ENCODE measurements around the gene NPBWR2.

The NPBWR2 gene

GRCh38 chr20:64070244-64070993 is 36.9 kb downstream of the NPBWR2 start:
- DNase-seq, result no peak

DNA sequence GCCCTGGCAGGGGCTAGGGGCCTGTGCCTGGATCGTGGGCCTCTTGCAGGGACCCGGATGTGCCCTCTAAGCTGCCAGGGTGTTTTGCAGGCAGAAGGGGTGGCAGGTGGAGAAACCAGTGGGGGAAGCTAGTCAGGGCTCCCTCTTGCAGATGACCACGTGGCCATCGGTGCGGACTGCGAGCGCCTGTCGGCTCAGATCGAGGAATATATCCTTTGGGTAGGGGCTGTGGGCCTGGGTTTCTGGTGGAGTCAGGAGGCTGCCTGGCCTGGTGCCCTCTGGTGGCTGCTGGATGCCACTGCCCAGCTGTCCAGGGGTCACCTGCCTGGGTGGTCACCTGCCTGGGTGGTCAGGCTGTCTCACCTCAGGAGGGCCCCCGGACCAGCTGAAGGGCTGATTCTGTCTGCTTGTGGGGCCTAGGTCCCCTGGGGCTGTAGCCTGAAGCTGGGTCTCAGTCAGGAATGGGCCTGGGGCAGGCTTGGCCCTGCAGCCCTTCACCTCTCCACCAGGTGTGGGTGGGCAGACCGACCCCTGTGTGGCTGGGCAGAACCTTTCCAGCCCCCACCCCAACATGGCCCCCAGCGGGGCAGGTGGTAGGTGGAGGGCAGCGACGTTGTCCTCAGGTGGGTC is 37.6 kb downstream of the NPBWR2 start:
- no peak for DNase-seq

DNA sequence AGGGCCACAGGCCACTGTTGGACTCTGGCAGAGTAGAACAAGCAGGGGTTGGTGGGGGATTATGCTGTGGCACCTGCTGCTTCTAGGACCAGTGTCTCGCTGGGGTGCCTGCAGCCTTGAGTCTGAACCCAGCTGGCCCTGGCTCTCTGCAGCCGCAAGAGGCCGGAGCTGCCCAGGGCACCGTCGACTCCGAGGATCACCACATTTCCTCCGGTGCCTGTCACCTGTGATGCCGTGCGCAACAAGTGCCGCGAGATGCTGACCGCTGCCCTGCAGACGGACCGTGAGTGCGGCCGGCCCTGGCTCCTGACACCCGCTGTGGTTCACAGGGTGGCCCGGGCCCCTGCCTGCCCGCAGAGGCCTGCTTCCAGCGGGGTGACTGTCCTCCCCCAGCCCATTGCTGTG is 38.2 kb downstream of the NPBWR2 start:
- no peak for DNase-seq

DNA sequence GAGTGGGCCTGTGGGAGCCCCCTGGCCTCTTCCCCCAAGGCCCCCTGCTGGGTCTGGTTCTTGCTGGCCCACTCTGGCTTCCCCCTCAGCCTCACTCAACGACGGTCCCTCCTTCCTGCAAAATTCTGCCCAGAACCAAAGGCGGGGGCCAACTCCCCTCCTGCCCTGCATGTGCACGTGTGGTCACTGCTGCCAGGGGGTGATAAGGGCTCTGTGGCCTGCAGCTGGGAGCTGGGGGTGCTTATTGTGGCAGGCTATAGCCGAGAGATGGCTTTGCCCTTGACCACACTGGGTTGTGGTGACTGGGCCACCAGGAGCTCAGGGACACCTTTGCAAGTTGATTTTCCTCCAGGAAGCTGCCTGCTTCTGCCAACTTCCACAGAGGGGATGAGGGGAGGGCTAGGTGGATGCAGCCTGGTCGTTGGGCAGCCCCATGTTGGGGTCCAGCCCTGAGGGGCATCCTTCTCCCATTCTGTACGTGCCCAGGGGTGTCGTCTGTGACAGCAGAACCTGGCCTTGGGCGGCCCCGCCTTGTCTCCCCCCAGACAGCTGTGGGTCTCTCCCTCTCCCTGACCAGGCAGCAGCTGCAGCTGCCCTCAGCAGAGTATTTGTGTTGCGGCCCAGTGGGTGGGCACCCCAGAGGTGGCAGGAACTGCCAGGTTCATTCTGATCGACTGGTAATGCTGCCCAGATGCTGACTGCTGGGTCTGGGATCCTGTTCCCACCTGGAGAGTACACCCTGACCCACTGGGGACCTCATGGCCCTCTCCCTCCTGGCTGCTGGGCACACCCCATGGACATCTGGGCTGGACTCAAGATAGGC is 38.8 kb downstream of the NPBWR2 start:
- DNase-seq, result no peak

DNA sequence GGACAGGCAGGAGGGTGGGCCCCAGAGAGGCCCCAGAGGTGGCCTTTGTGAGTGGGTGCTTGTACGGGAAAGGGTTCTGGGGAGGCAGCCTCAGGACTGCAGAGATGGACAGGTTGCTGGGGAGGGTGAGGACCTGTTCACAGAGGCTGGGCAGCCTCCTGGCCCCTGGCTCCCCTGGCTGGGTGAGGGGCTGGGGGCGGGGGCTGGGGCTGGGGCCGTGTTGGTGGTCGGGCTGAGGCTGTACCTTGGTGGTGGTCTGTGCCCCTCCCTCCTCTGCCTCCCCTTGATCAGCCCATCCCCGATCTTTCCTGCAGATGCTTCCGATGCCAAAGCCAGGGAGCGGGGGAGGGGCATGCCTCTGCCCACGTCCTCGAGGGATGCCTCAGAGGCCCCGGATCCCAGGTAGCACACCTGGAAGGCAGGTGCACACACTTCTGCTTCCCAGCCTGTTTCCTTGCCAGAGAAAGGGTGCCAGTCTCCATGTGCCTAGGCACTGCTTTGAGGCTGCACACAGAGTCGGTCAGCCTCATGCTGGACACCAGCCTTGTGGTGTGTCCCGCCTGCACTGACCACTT is 39.5 kb downstream of the NPBWR2 start:
- DNase-seq, result no peak

DNA sequence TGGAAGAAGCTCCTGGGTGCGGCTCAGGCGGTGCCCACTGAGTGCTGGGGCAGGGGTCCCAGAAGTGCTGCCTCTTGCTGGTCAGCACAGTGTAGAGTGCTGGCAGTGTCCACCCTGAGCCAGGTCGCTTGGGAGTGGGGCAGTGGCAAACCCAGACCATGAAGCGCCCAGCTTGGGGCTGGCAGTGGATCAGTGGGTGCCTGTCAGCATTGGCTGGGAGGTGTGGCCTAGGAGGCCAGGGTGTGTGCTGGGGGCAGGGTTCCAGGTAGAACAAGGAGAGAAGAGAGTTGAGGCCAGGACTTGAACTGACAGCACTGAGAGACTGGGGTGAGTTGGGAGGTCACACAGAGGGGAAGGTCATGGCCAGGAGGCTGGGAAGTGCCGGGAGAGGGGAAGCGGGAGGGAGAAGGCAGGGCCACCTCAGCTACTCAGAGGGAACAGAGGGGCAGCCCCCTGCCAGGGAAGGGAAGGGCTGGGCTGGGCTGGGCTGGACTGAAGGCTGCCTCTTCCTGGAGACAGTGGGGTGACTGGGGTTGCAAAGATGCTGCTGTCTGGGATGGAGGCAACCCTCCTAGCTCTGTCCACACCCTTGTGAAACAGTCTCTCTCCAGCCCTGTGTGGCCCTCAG is 40.2 kb downstream of the NPBWR2 start:
- no peak for DNase-seq

DNA sequence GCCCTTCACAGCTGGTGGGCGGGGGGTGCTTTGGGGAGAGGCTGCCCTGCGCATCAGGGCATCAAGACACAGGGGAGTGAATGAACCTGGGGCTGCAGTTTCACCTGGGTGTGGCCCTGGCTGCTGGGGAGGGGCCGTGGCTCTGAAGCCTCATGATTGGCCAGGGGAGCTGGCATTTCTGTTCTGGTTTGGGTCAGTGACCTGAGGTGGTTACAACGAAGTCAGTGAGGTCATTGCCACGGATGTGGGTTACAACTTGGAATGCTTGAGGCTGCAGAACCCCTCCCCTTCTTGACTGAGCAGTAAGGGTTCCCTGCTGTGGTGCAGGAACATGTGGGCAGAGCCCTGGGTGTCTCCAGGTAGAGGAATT is 41.4 kb downstream of the NPBWR2 start:
- DNase-seq, result no peak

DNA sequence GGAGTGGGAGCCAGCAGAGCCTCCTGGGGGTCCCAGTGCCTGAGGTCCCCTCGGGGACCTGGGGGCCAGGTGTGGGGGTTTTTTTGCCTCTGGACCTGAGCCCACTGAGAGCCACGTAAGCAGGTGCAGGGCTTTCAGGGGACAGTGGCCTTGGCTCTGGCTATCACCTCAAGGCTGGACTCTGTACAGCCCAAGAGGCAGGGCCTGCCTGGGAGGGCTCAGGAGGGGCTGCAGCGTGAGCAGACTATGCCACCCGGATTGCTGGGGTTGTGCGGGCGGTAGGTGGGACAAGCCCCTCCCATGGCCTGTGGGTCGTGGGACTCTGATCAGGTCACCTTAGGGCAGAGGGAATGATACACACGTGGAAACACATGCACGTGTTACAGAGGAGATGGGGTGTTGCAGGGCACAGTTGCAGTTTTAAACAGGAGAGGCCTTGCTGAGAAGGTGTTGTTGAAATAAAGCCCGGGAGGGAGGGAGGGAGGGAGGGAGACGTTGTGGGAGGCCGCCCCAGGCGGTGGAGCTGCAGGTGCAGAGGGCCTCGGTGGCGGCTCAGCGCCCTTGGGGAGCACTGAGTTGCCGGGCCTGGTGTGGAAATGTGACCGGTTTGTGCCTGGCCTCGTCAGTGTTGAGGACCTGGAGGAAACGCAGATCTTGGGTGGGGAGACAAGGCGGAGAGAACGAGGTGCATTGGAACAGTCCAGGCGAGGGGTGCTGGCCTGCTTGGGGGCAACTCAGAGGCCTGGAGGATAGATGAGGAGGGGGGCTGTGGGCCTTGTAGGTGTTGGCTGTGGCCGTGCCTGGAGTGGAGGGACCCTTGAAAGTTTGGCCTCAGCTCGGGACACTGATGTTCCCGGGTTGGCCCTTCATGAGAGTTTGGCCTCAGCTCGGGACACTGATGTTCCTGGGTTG is 42.0 kb downstream of the NPBWR2 start:
- no peak for DNase-seq

DNA sequence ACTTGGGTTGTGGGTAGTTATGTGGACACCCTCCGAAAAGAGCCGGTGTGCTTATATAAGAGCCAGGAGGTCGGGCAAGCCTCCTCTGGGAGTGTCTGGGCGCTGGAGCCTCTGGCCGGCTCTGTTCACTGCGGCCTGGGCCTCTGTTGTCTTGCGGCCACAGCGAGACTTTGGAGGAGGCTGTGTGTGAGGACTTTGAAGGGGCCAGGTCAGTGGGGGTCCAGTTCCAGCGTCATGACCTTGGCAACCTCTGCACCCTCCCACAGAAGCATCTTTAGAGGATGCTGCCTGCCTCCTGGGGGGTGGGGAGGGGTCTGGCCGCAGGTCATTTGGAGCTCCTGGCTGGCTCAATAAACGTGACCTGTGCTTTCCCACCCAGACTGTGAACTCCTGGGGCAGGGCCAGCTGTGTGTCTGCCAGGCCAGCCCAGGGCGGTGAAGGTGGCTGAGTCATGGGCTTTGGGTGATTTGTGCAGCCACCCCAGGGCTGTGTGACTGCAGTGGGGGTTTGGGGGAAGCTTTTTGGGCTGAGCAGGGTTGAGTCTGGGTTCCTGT is 43.1 kb downstream of the NPBWR2 start:
- DNase-seq, result no peak

GRCh38 chr20:64063389-64064144 is 43.8 kb downstream of the NPBWR2 start:
- DNase-seq, result peak in 1 of 2 experiments; percentile 34

GRCh38 chr20:64062596-64063388 is 44.6 kb downstream of the NPBWR2 start, which contains the start of gene TCEA2:
TCEA2 (plus strand) TSS chr20:64063198; CDS start chr20:64063313, 115 bp downstream.
- peak; percentile 94 to 95 for DNase-seq

DNA sequence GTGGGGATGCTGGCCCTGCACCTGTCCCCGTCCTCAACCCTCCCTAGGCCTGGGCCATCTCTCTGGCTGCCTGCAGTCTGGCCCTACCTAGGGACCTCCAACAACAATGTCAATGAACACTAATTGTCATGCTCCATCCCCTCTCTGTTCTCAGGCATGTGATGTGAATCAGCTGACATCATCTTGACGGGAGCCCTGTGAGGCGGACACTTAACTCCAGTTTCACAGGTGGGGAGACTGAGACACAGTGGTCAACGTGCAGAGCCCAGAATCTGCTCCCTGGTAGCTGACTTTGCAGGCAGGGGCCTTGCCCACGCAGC is 45.1 kb downstream of the NPBWR2 start:
- DNase-seq, result no peak

DNA sequence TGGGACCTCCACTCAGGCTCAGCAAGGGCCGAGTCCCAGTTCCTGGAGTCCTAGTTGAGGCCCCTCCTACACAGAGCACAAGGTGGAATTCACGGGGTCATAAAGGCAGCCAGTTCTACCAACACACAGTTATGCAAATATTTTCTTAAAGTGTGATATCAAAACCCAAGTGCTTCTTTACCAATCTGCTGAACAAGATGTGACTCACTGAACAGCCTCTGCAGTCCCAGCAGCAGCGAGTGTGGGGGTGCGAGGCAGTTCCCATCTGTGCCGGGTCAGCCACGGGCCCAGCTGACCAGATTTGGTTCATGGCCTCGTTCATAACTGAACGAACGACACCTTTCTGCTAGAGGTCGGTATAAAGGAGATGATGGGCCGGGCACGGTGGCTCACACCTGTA is 48.8 kb downstream of the NPBWR2 start:
- no peak for DNase-seq

GRCh38 chr20:64057628-64058498 is 49.5 kb downstream of the NPBWR2 start:
- peak; percentile 81 to 83 for DNase-seq

- DNase-seq, result no peak
These were observed 50.3 kb downstream of the NPBWR2 start for GRCh38 chr20:64056889-64057627.

DNA sequence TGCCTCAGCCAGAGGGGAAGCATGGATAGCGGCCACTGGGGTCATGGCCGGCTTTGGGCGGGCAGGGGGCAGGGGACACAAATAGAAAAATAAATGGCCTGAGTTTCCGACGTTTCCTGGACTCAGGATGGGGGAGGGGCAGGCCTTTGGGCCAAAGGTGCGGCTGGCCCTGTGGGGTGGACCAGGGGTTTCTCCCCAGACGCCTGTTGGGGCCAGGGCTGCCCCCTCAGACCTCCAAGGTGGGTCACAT is 50.8 kb downstream of the NPBWR2 start:
- DNase-seq, result no peak

DNA sequence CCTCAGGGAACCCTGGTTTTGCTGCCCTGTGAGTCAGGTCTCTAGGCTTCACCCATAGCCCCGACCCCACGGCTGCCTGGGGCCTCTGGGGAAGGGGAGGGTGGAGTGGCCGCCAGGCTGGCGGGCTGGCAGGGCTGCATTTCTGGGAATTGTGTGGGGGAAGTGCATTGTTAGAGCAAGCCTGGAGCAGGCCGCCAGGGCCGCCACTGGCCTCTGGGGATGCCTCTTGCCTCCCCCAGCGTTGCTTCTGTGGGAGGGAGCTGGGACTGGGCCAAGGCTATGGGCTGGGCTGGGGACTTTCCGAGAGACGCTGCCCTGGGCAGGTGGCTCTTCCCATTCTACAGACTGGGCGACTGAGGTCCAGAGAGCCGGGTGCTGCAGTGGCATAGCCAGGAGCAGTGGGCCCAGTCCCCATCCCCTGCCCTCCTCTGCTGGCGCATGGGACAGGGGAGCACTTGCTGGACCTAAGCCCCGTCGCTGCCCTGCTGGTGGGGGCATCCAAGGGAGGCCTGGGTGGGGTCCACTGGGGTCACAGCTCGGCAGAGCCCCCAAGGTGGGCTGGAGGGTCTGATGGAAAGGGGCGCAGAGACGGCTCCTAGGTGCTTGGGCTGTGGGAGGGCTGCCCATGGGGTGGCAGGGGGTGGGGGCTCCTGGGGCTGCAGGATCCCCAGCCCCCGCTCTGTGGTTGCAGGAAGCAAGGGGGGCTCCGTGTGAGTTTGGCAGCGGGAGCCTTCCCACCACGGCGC is 51.3 kb downstream of the NPBWR2 start:
- DNase-seq, result no peak

DNA sequence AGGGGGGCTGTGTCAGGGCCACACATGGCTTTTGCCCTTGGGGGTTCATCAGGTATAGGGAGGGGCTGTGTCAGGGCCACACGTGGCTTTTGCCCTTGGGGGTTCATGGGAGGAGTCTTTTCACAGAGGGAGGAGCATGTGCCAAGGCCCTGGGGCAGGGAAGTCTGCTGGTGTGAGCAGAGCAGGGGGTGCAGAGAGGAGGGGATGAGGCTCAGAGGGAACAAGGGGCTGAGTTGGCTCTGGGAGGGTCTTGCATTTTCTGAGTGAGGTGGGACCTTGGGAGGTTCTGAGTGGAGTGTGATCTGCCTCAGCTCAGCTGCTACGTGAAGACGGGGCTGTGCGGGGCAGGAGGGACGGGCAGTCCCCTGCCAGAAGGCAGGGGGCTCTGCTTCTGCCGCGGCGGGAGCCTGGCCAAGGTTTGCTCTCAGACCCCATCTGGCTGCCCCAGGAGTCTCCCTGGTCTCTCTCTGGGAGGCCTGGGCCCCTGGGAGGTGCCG is 51.9 kb downstream of the NPBWR2 start:
- no peak for DNase-seq

Measured in activated CD4-positive, alpha-beta T cell treated with anti-CD3 and anti-CD28 coated beads, Interleukin-2, amount 50 U/mL, for 4 hours (primary cell).